H1 (cell line): ENCODE measurements around the gene AVPI1. TPM values are rescaled to one million over a fixed set of nuclear protein-coding genes. Genes with fewer than 3 reads are reported as not detected.

Experiments
- CTCF ChIA-PET: fragments of 300-600 bp; sonication (Branson Sonifier 250); formaldehyde crosslinking; loops from one replicate; lab custom pipeline; 2021; ENCODE audit not compliant: partially characterized antibody; lab: Charles Lee
- POLR2A ChIA-PET: fragments of 300-600 bp; sonication (Branson Sonifier 250); formaldehyde crosslinking; loops from one replicate; lab custom pipeline; 2021; ENCODE audit warnings: inconsistent platforms; ENCODE audit not compliant: partially characterized antibody; lab: Charles Lee
- DNase-seq, 2 experiments: peaks; one replicate each; pipeline versions ENCODE4 v3.0.0 to v3.0.0-alpha.2; 2010 to 2022; ENCODE audit warnings: low spot score in 2 of 2, low read depth in 1 of 2, mixed read lengths in 1 of 2
- FAIRE-seq: peaks from 2 replicates; lab custom pipeline; 2011; peaks lifted over from hg19 to GRCh38; lab: Jason Lieb, UNC
- H2AFZ ChIP-seq: 2 replicates; pipeline ENCODE4 v1.8.1; 2012; ENCODE audit warnings: low read length, inconsistent platforms
- H2AK5ac ChIP-seq: 2 replicates; pipeline ENCODE4 v1.6.1; 2013; ENCODE audit warnings: low read depth, low read length
- H2BK120ac ChIP-seq: replicated peaks from 2 replicates; pipeline ENCODE3; 2013; ENCODE audit warnings: low read depth, low read length, inconsistent platforms
- H2BK12ac ChIP-seq: 2 replicates; pipeline ENCODE4 v1.6.1; 2013; ENCODE audit warnings: low read depth, low read length
- H2BK15ac ChIP-seq: 2 replicates; pipeline ENCODE4 v1.6.1; 2013; ENCODE audit warnings: low read length
- H2BK20ac ChIP-seq: 2 replicates; pipeline ENCODE4 v1.6.1; 2013; ENCODE audit warnings: low read length
- H2BK5ac ChIP-seq: 2 replicates; pipeline ENCODE4 v1.6.1; 2013; ENCODE audit warnings: low read depth, low read length
- H3K14ac ChIP-seq: 2 replicates; pipeline ENCODE4 v1.6.1; 2013; ENCODE audit warnings: inconsistent platforms; ENCODE audit not compliant: insufficient read length
- H3K18ac ChIP-seq: 2 replicates; pipeline ENCODE4 v1.6.1; 2013; ENCODE audit warnings: low read length; ENCODE audit errors: extremely low read depth
- H3K23ac ChIP-seq: 2 replicates; pipeline ENCODE4 v1.6.1; 2013; ENCODE audit warnings: inconsistent platforms; ENCODE audit not compliant: insufficient read length
- H3K23me2 ChIP-seq: 2 replicates; pipeline ENCODE4 v1.6.1; 2013; ENCODE audit warnings: low read depth, low read length
- H3K27ac ChIP-seq: 2 replicates; pipeline ENCODE4 v1.6.1; 2011; ENCODE audit warnings: low read depth, low read length, inconsistent platforms
- H3K27me3 ChIP-seq, 4 experiments: replicated peaks in 1 of 4; 1 replicate in 1 of 4; 2 replicates in 3 of 4; pipeline versions ENCODE4 v1.6.1 to v1.8.1; 2011 to 2013; ENCODE audit warnings: low read length in 3 of 4, mild to moderate bottlenecking in 3 of 4, inconsistent platforms in 2 of 4, mixed read lengths in 2 of 4, moderate library complexity in 1 of 4; ENCODE audit not compliant: control insufficient read depth in 3 of 4, insufficient read depth in 3 of 4; ENCODE audit errors: extremely low read depth in 1 of 4
- H3K36me3 ChIP-seq, 4 experiments: 2 replicates each; pipeline versions ENCODE4 v1.6.1 to v1.8.1; 2011 to 2013; ENCODE audit warnings: mild to moderate bottlenecking in 4 of 4, low read length in 3 of 4, moderate library complexity in 2 of 4, control low read depth in 1 of 4, inconsistent platforms in 1 of 4; ENCODE audit not compliant: insufficient read depth in 4 of 4, control insufficient read depth in 2 of 4
- H3K4ac ChIP-seq: replicated peaks from 2 replicates; pipeline ENCODE3; 2013; ENCODE audit warnings: low read length, low read depth, mixed read lengths, inconsistent platforms; ENCODE audit not compliant: insufficient read length
- H3K4me1 ChIP-seq, 4 experiments: replicated peaks in 1 of 4; 1 replicate in 1 of 4; 2 replicates in 3 of 4; pipeline versions ENCODE4 v1.6.1 to v1.8.1; 2011 to 2013; ENCODE audit warnings: low read length in 3 of 4, inconsistent platforms in 2 of 4, mixed read lengths in 1 of 4; ENCODE audit not compliant: insufficient read depth in 4 of 4, control insufficient read depth in 3 of 4
- H3K4me2 ChIP-seq, 2 experiments: 2 replicates each; pipeline versions ENCODE4 v1.6.1 to v1.8.1; 2011 to 2013; ENCODE audit warnings: low read depth in 2 of 2, low read length in 2 of 2, control low read depth in 1 of 2, inconsistent platforms in 1 of 2, mild to moderate bottlenecking in 1 of 2; ENCODE audit not compliant: insufficient read depth in 1 of 2
- H3K4me3 ChIP-seq, 4 experiments: fragments of 200-600, 300-600 bp in 1 of 4; sonication (generic), shearing (Covaris generic), sonication (Bioruptor Twin) in 1 of 4; 2 replicates each; pipeline versions ENCODE4 v1.5.1 to v1.8.1; 2011 to 2016; ENCODE audit warnings: low read length in 4 of 4, low read depth in 3 of 4, control low read depth in 2 of 4, inconsistent platforms in 2 of 4, mild to moderate bottlenecking in 2 of 4, mixed read lengths in 1 of 4, moderate library complexity in 1 of 4; ENCODE audit not compliant: insufficient read depth in 2 of 4; ENCODE audit errors: extremely low read depth in 1 of 4
- H3K56ac ChIP-seq: replicated peaks from 2 replicates; pipeline ENCODE3; 2013; ENCODE audit warnings: low read depth, mild to moderate bottlenecking, mixed read lengths, low read length, inconsistent platforms; ENCODE audit not compliant: insufficient read length
- H3K79me1 ChIP-seq: 2 replicates; pipeline ENCODE4 v1.6.1; 2013; ENCODE audit warnings: low read depth, low read length, control low read depth
- H3K79me2 ChIP-seq, 2 experiments: 2 replicates each; pipeline versions ENCODE4 v1.6.1 to v1.8.1; 2012 to 2013; ENCODE audit warnings: low read length in 2 of 2, mild to moderate bottlenecking in 2 of 2, inconsistent platforms in 1 of 2; ENCODE audit not compliant: insufficient read depth in 2 of 2, control insufficient read depth in 1 of 2
- H3K9ac ChIP-seq, 4 experiments: replicated peaks in 1 of 4; 1 replicate in 1 of 4; 2 replicates in 3 of 4; pipeline versions ENCODE4 v1.6.1 to v1.8.1; 2011 to 2013; ENCODE audit warnings: low read depth in 3 of 4, low read length in 3 of 4, control low read depth in 2 of 4, mild to moderate bottlenecking in 2 of 4, moderate library complexity in 2 of 4, inconsistent platforms in 1 of 4; ENCODE audit errors: extremely low read depth in 1 of 4
- H3K9me3 ChIP-seq, 2 experiments: 2 replicates each; pipeline versions ENCODE4 v1.6.1 to v1.8.1; 2012 to 2013; ENCODE audit warnings: mild to moderate bottlenecking in 2 of 2, moderate library complexity in 2 of 2, control low read depth in 1 of 2, inconsistent platforms in 1 of 2, low read depth in 1 of 2, low read length in 1 of 2, mixed read lengths in 1 of 2; ENCODE audit not compliant: insufficient read depth in 2 of 2
- H4K20me1 ChIP-seq, 2 experiments: replicated peaks in 1 of 2; 2 replicates each; pipeline versions ENCODE3 to v1.8.1; 2011 to 2013; ENCODE audit warnings: inconsistent platforms in 2 of 2, low read length in 2 of 2, mild to moderate bottlenecking in 1 of 2; ENCODE audit not compliant: insufficient read depth in 2 of 2, control insufficient read depth in 1 of 2
- H4K5ac ChIP-seq: 2 replicates; pipeline ENCODE4 v1.6.1; 2013; ENCODE audit warnings: low read length, low read depth, mixed read lengths, inconsistent platforms; ENCODE audit not compliant: insufficient read length
- H4K8ac ChIP-seq: 2 replicates; pipeline ENCODE4 v1.8.0; 2013; ENCODE audit warnings: mild to moderate bottlenecking, moderate library complexity, low read length, inconsistent platforms; ENCODE audit not compliant: insufficient read depth; ENCODE audit errors: extremely low read depth
- H4K91ac ChIP-seq: replicated peaks from 2 replicates; pipeline ENCODE3; 2013; ENCODE audit warnings: low read length, mixed read lengths, inconsistent platforms; ENCODE audit not compliant: insufficient read length
- GABPA ChIP-seq: IDR thresholded peaks from 2 replicates; pipeline ENCODE4 v1.6.1; 2011; ENCODE audit warnings: mild to moderate bottlenecking, low read length, moderate library complexity, borderline replicate concordance; ENCODE audit not compliant: insufficient read depth
- PHF8 ChIP-seq: fragments of 200-600 bp; sonication (generic); conservative IDR thresholded peaks from 2 replicates; pipeline ENCODE4 v1.7.1; 2012; ENCODE audit warnings: low read depth, mild to moderate bottlenecking, inconsistent platforms, low read length, moderate library complexity
- SIN3A ChIP-seq, 2 experiments: IDR thresholded peaks in 1 of 2; conservative IDR thresholded peaks in 1 of 2; 2 replicates each; pipeline ENCODE4 v1.6.1; 2011 to 2012; ENCODE audit warnings: low read length in 2 of 2, improper control_type of control experiment in 1 of 2, low read depth in 1 of 2, mild to moderate bottlenecking in 1 of 2
- SIX5 ChIP-seq: IDR thresholded peaks from 2 replicates; pipeline ENCODE4 v1.6.1; 2011; ENCODE audit warnings: mild to moderate bottlenecking, low read depth, low read length
- SRF ChIP-seq: IDR thresholded peaks from 2 replicates; pipeline ENCODE4 v1.6.1; 2011; ENCODE audit warnings: mild to moderate bottlenecking, low read depth, low read length, moderate library complexity
- TAF1 ChIP-seq: IDR thresholded peaks from 2 replicates; pipeline ENCODE4 v1.6.1; 2011; ENCODE audit warnings: mild to moderate bottlenecking, low read depth, low read length
- TBP ChIP-seq: IDR thresholded peaks from 2 replicates; pipeline ENCODE4 v1.6.1; 2011; ENCODE audit warnings: low read depth, low read length, improper control_type of control experiment
- WGBS, 2 experiments: shearing (Covaris generic) in 1 of 2; methylation state at CpG; one replicate each; pipeline versions ENCODE4 v1.1.6 to v1.1.7; 2013 to 2015; ENCODE audit warnings: low lambda C conversion rate in 2 of 2, mixed read lengths in 2 of 2, inconsistent platforms in 1 of 2, low coverage in 1 of 2, missing lambda C conversion rate in 1 of 2; ENCODE audit not compliant: insufficient replicate concordance in 2 of 2, insufficient coverage in 1 of 2, insufficient read length in 1 of 2; ENCODE audit errors: extremely low coverage in 1 of 2, missing lambda C conversion rate in 1 of 2; 5-methylcytosine and 5-hydroxymethylcytosine counted together
- polyA plus RNA-seq, 7 experiments: library from polyadenylated mRNA; depleted of rRNA in 3 of 7; stranded (reverse) in 5 of 7; unstranded in 2 of 7; fragments of >200 nt in 5 of 7; fragments of 200-250 nt in 2 of 7; gene quantifications; 1 replicate in 5 of 7; 2 replicates in 1 of 7; 4 replicates in 1 of 7; pipeline versions ENCODE4 v1.2.1 to v1.2.3, GENCODE V29; 2011 to 2013; ENCODE audit warnings: missing spikeins in 2 of 7, mixed read lengths in 2 of 7
- total RNA-seq: library from RNA; stranded (reverse); fragmentation: NEBNext Ultra II Directional; extraction: Animal tissue kit (Norgen Biotek cat#: 25700); gene quantifications from 2 replicates; pipeline ENCODE4 v1.2.1, GENCODE V29; 2021
- TF ChIP-seq, protein P1 (sequence below): IDR thresholded peaks from 2 replicates; pipeline ENCODE4 v1.6.1; 2012; ENCODE audit warnings: inconsistent platforms
- TF ChIP-seq, protein P2 (sequence below): IDR thresholded peaks from 2 replicates; pipeline ENCODE4 v1.6.1; 2012; ENCODE audit warnings: inconsistent platforms

Gene AVPI1
- total and polyA plus RNA-seq, 2 of the 8 experiments (the other 6 are each of a cell fraction or from before 2014, with no cell fraction given), result 9.0 to 13.5 TPM

DNA sequence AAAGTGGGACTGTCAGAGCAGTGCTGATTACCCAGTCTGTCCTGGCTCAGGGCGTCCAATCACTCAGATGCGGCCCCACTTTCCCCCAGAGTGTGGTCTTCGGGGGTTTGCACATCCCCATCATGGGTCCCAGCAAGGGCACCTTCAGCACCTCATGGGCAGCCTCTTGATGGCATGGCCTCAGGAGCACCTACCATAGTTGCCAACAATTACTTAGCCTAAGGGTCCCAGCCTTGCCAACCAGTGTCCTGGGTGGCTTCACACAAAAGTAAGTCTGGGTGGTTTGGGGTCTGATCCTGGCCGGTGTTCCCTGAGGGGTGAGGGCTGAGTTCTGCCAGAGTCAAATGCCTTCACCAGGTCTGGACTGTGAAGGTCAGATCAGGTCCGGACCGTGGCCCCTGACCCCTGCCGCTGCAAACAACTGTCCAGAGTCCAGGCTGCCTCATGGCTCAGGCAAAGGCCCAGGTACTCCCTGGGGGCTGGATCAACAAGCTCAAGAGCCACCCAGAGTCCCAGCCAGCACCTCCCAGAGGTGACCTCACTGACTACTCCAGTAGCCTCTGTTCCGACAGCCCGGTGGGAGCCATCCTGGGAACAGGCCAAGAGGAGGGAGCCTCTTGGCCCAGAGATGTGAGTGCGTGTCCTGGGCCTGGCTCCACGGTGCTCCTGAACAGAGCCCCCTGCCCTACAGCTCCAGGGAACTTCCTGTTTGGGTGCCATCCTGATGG is 20.3 kb upstream of the AVPI1 start:
- Histone ChIP-seq H3K23ac (no peak overlapping the region), H3K56ac (no peak overlapping the region), H3K4me3 (no peak overlapping the region), H3K18ac (no peak overlapping the region), H3K36me3 (no peaks in the 10 kb centered on the region), H3K14ac (no peak overlapping the region), H4K20me1 (no peaks in the 10 kb centered on the region), H3K79me1 (no peaks in the 10 kb centered on the region), H2BK5ac (no peak overlapping the region), H2BK120ac (no peak overlapping the region), H3K27me3 (no peaks in the 10 kb centered on the region), H2AK5ac (no peak overlapping the region), H2AFZ (no peak overlapping the region), H2BK20ac (no peak overlapping the region), H3K23me2 (no peaks in the 10 kb centered on the region), H4K8ac (no peak overlapping the region), H3K4ac (no peak overlapping the region), H2BK15ac (no peak overlapping the region), H3K9ac (peak overlapping the region in 1 of 4 experiments; percentile 10; a peak in 1 of 7 replicates), H2BK12ac (peak overlapping the region; percentile 5; the same call in 1 of the 2 replicates), H3K27ac (no peak overlapping the region), H3K4me1 (peaks cover 0 to 2% (median under 1%) of the 10 kb centered on the region in 4 experiments; a peak in 2 of 7 replicates), H3K79me2 (no peaks in the 10 kb centered on the region), H3K9me3 (no peaks in the 10 kb centered on the region), H3K4me2 (no peak overlapping the region), H4K5ac (no peak overlapping the region), H4K91ac (no peak overlapping the region)
- POLR2A ChIA-PET, result interaction anchor here (1.7 to 12.5 kb wide), 2 partner anchors 23 to 29 kb away, joined by 7 to 234 read pairs; partner anchors contain the start of gene ZFYVE27
- DNase-seq (no peak), FAIRE-seq (no peak)
- CTCF ChIA-PET, result interaction anchor here (1.1 to 20.9 kb wide), 7 partner anchors 9 to 85 kb away, joined by 3 to 773 read pairs (median 52); partner anchors contain the start of genes AVPI1, MARVELD1 and ZFYVE27
- 94% methylated on average over 11 of the region's 11 CpGs; no CpG with 5 or more reads in 1 of the 2 experiments for WGBS, 2 experiments
- TF ChIP-seq SIN3A (conservative IDR thresholded peaks at IDR 0.05 in 1 of 2, IDR thresholded peaks at IDR 0.05 in 1 of 2; ENCODE audit: low read depth in 1 of 2, low read length in 2 of 2), result no peak
- TF ChIP-seq TAF1, result no peak
- no peak for TF ChIP-seq SRF
- TF ChIP-seq PHF8, result no peak
- TF ChIP-seq, protein P1, sequence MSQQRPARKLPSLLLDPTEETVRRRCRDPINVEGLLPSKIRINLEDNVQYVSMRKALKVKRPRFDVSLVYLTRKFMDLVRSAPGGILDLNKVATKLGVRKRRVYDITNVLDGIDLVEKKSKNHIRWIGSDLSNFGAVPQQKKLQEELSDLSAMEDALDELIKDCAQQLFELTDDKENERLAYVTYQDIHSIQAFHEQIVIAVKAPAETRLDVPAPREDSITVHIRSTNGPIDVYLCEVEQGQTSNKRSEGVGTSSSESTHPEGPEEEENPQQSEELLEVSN, result no peak
- no peak for TF ChIP-seq SIX5
- no peak for TF ChIP-seq TBP
- TF ChIP-seq, protein P2, sequence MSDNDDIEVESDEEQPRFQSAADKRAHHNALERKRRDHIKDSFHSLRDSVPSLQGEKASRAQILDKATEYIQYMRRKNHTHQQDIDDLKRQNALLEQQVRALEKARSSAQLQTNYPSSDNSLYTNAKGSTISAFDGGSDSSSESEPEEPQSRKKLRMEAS, result no peak
- no peak for TF ChIP-seq GABPA
